SK-N-SH treated with all-trans-retinoic acid at 6 μM for 48 hours (cell line): ENCODE measurements around the gene PLA2G2A.

ENCODE experiments used
- ARNTL ChIP-seq: fragments of 450-650 bp; formaldehyde crosslinking; IDR thresholded peaks from 2 replicates; pipeline ENCODE4 v1.5.0; 2020; ENCODE audit warnings: low read depth, mild to moderate bottlenecking, moderate library complexity, borderline replicate concordance
- CSRNP3 ChIP-seq: fragments of 250-450 bp; sonication (Bioruptor Pico); IDR thresholded peaks from 2 replicates; pipeline ENCODE4 v1.5.1; 2021; ENCODE audit warnings: mild to moderate bottlenecking, moderate library complexity

Gene PLA2G2A

GRCh38 chr1:19926296-19927129 is 52.9 kb downstream of the PLA2G2A start (continued):
- TF ChIP-seq CSRNP3 (no peak), ARNTL (no peak)
- TF ChIP-seq, all 23 proteins: peak for 0
